Activated B cell treated with CpG ODN at 0.5 μM for 24 hours (primary cell): ENCODE data around the gene LRRC47. TPM values are rescaled to one million over a fixed set of nuclear protein-coding genes. Genes with fewer than 3 reads are reported as not detected.

Source experiments
- ATAC-seq: fragments of 200-7000 bp; cut with Tn5 transposase; one replicate; pipeline ENCODE4 v1.10.0; 2021; ENCODE audit warnings: low read depth, mild to moderate bottlenecking, moderate library complexity
- CTCF ChIA-PET: fragments of 350-600 bp; sonication (Branson Sonifier 250); formaldehyde crosslinking; loops from one replicate; lab custom pipeline; 2021; ENCODE audit warnings: antibody characterized with exemption; lab: Charles Lee
- POLR2A ChIA-PET: fragments of 350-600 bp; sonication (Branson Sonifier 250); formaldehyde crosslinking; loops from one replicate; lab custom pipeline; 2021; ENCODE audit warnings: antibody characterized with exemption; lab: Charles Lee
- DNase-seq: peaks from one replicate; pipeline ENCODE4 v3.0.0; 2022
- H3K27ac Mint-ChIP-seq: one replicate; pipeline ENCODE4 v1.8.0; 2020; ENCODE audit warnings: mixed read lengths
- H3K27me3 Mint-ChIP-seq: one replicate; pipeline ENCODE4 v1.8.0; 2021; ENCODE audit warnings: mixed read lengths
- H3K36me3 Mint-ChIP-seq: one replicate; pipeline ENCODE4 v1.8.0; 2021; ENCODE audit warnings: low read depth, mixed read lengths
- H3K4me1 Mint-ChIP-seq: one replicate; pipeline ENCODE4 v1.8.0; 2021; ENCODE audit warnings: mixed read lengths
- H3K4me3 Mint-ChIP-seq: one replicate; pipeline ENCODE4 v1.8.0; 2020; ENCODE audit warnings: mild to moderate bottlenecking, mixed read lengths
- H3K9me3 Mint-ChIP-seq: one replicate; pipeline ENCODE4 v1.8.0; 2020; ENCODE audit warnings: mixed read lengths
- intact Hi-C: fragments of 100-400 bp; cut with micrococcal nuclease; formaldehyde crosslinking; loops from one replicate; pipeline ENCODE4 v1.15.1; 2024
- total RNA-seq: library from RNA; stranded (reverse); gene quantifications from 2 replicates; pipeline ENCODE4 v1.2.3, GENCODE V29; 2022
- TF ChIP-seq, protein P1 (sequence below): fragments of 200-600 bp; IDR thresholded peaks from one replicate; pipeline ENCODE4 v1.8.0; 2022; ENCODE audit warnings: antibody characterized with exemption, mild to moderate bottlenecking

Gene LRRC47
- total RNA-seq, 1 donor from 2014 or later, result 43.3 TPM

DNA sequence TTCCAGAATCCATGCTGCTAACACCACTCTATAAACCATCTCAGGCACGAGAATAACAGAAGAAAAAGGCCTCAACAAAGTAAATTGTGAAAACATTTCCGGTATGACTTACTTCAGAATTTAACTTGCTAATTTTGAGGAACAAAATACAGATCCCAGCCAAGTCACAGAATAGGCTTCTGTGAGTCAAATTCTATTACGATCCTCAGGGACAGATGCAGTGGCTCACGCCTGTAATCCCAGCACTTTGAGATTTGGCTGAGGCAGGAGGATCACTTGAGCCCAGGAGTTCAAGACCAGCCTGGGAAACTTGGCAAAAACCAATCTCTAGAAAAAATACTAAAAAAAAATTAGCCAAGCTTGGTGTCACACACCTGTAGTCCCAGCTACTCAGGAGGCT, 52.9 kb downstream of the LRRC47 start:
- Mint-ChIP-seq H3K27ac (no peak overlapping the region), H3K27me3 (no peaks in the 10 kb centered on the region), H3K4me3 (no peak overlapping the region), H3K9me3 (no peaks in the 10 kb centered on the region), H3K36me3 (peaks cover 34% of the 10 kb centered on the region), H3K4me1 (peaks cover 28% of the 10 kb centered on the region)
- POLR2A ChIA-PET, result no interaction called here
- DNase-seq, result no peak
- CTCF ChIA-PET, result no interaction called here
- ATAC-seq, result no peak
- TF ChIP-seq, protein P1, sequence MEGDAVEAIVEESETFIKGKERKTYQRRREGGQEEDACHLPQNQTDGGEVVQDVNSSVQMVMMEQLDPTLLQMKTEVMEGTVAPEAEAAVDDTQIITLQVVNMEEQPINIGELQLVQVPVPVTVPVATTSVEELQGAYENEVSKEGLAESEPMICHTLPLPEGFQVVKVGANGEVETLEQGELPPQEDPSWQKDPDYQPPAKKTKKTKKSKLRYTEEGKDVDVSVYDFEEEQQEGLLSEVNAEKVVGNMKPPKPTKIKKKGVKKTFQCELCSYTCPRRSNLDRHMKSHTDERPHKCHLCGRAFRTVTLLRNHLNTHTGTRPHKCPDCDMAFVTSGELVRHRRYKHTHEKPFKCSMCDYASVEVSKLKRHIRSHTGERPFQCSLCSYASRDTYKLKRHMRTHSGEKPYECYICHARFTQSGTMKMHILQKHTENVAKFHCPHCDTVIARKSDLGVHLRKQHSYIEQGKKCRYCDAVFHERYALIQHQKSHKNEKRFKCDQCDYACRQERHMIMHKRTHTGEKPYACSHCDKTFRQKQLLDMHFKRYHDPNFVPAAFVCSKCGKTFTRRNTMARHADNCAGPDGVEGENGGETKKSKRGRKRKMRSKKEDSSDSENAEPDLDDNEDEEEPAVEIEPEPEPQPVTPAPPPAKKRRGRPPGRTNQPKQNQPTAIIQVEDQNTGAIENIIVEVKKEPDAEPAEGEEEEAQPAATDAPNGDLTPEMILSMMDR, result no peak
- intact Hi-C loops, result no loop called here

DNA sequence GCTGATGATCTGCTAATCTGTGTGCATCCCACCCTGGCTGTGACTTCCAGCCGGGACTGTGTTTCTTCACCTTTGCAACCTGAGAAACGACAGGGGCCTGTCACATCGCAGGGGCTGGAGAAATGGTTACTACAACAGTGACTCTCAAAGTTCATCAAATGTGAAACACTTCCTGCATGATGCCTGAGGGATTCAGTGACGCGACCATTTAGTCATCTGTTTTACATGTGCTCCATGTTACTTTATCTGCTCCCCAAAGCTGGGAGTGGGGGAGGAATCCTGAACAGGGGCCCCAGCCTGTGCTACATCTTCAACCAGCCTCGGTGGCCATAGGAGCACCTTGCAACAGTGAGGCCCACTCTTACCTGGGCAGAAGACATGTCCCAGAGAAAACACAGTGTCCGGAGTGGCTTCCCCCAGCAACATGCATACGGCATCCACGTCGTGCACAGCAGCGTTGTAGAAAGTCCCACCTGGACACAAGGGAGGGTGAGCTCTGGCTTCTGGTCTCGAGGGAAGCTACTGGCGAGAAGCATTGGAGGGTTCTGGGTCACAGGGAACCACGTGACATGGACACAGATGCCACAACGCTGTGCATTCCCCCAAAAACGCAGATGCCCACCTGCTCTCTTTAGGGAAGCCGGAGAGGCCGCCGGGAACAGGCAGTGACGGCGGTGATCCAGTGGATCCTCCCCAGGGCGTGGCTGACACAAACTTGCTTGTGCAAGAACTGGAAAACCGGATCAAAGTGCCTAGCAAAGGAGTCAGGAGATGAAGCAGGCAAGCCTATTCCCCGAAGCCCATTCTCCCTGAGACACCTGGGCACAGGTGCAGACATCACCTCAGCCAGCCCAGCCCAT, 53.6 kb downstream of the LRRC47 start:
- ATAC-seq (no peak), DNase-seq (no peak)
- Mint-ChIP-seq H3K27ac (no peak overlapping the region), H3K9me3 (no peaks in the 10 kb centered on the region), H3K27me3 (no peaks in the 10 kb centered on the region), H3K36me3 (peaks cover 34% of the 10 kb centered on the region), H3K4me1 (peaks cover 21% of the 10 kb centered on the region), H3K4me3 (no peak overlapping the region)
- intact Hi-C loops, result no loop called here
- TF ChIP-seq, protein P1, result no peak
- CTCF ChIA-PET, result no interaction called here
- POLR2A ChIA-PET, result no interaction called here

DNA sequence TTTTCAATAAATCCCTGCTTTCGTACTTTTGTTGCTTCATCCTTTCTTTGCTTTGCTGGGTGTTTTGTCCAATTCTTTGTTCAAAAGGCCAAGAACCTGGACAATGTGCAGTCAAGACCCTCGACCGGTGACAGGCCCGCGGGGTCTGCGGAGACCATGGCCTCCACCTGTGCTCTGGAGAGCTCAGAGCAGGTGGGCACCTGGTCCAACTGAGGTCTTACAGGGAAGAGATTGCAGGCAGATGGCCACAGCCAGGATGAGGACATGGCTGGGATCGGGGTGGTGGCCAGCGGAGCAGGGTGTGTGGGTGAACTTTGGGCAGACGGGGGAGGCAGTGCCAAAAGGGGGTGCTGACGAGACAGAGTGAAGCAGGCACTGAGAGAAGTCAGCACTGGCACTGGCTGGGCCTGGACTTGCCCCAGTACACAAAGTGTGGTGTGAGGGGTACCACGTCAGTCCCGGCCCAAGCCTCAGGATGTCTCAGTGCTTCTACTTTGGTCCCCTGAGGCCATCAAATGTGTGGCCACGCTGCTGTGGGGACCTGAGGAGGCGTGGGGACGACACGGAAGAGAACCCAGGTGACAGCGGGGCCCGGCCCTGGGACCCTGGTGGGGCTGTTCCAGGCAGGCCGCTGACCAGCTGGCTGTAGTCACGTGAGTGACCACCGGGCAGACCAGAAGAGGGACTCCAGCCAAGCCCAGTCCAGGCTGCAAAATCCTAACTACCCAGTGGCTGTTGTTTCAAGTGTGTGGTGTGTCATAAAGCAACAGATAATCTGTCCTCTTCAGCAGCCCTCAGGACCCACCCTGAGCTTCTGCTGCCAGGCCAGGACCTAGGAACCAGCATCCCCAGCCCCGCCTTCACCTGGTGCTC, 54.5 kb downstream of the LRRC47 start:
- H3K36me3 Mint-ChIP-seq, result peaks cover 42% of the 10 kb centered on the region
- H3K9me3 Mint-ChIP-seq, result no peaks in the 10 kb centered on the region
- ATAC-seq (no peak), DNase-seq (no peak)
- H3K27ac Mint-ChIP-seq, result no peak overlapping the region
- no peaks in the 10 kb centered on the region for H3K27me3 Mint-ChIP-seq
- peaks cover 19% of the 10 kb centered on the region for H3K4me1 Mint-ChIP-seq
- ChIA-PET POLR2A (no interaction called here), CTCF (no interaction called here)
- TF ChIP-seq, protein P1, result no peak
- intact Hi-C loops, result no loop called here
- H3K4me3 Mint-ChIP-seq, result no peak overlapping the region

DNA sequence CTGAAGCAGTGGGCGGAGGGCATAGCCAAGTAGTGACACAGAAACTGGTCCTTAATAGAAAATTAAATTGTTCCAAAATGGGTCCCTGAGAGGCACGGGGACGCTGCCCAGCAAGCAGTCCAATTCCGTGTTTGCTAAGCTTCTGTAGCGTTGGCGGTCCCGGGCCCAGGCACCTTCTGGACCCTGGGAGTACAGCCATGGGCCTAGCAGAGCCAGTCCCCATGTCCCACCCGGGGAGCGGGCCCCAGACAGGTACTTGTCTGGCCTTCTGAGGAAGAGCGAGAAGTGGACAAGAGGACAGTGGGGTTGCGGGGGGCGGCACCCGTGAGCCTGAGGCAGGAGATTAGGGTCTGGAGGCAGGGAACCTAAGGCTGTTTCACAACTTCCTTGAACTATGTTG, 55.5 kb downstream of the LRRC47 start:
- Mint-ChIP-seq H3K9me3 (no peaks in the 10 kb centered on the region), H3K27ac (no peak overlapping the region), H3K36me3 (peaks cover 53% of the 10 kb centered on the region), H3K4me1 (peaks cover 11% of the 10 kb centered on the region), H3K4me3 (no peak overlapping the region), H3K27me3 (no peaks in the 10 kb centered on the region)
- POLR2A ChIA-PET, result no interaction called here
- ATAC-seq (no peak), DNase-seq (no peak)
- CTCF ChIA-PET, result no interaction called here
- TF ChIP-seq, protein P1, result no peak
- intact Hi-C loops, result no loop called here

DNA sequence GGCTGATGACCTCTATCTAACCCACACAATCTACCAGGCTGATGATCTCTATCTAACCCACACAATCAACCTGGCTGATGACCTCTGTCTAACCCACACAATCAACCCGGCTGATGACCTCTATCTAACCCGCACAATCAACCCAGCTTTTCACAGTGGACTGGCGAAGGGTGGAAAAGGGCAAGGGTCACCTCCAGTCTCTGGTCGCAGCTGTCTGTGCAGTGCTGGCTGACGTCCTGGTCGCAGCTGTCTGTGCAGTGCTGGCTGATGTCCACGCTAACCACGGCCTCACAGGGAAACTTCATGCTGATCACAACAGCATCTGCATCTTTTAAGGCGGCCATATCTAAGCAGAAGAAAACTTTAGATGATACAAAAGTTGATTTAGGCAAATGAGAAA, 56.3 kb downstream of the LRRC47 start:
- ChIA-PET CTCF (no interaction called here), POLR2A (no interaction called here)
- no peak for ATAC-seq
- Mint-ChIP-seq H3K9me3 (no peaks in the 10 kb centered on the region), H3K27ac (no peak overlapping the region), H3K4me3 (no peak overlapping the region), H3K36me3 (peaks cover 53% of the 10 kb centered on the region), H3K27me3 (no peaks in the 10 kb centered on the region), H3K4me1 (peaks cover 4% of the 10 kb centered on the region)
- TF ChIP-seq, protein P1, result no peak
- no peak for DNase-seq
- intact Hi-C loops, result no loop called here
